Activated CD8-positive, alpha-beta memory T cell treated with anti-CD3 and anti-CD28 coated beads, Interleukin-2, amount 50 U/mL, for 24 hours (primary cell): Measurements from ENCODE around the gene SEMA5B.

Experiments used
- DNase-seq: peaks from one replicate; pipeline ENCODE4 v3.0.0-alpha.2; 2020; ENCODE audit errors: extremely low read depth

SEMA5B gene

DNA sequence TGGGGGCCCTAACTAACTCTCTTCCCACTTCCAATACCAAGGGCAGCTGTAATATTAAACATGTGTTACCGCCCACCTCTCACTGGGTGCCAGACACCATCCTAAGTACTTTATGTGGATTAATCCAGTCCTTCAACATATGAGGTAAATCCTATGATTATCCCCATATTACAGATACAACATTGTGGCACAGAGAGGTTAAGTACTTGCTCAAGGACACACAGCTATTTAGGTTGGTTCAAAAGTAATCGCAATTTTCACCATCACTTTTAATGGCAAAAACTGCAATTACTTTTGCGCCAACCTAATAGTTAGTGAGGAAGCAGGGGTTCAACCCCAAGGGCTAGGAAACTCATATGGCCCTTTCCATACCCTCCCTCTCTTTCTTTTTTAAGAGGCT, 100.8 kb downstream of the SEMA5B start:
- no peak for DNase-seq

- no peak for DNase-seq
Observed at GRCh38 chr3:122926322-122926721, 101.2 kb downstream of the SEMA5B start.

- DNase-seq: no peak
Observed at GRCh38 chr3:122925756-122926155, 101.8 kb downstream of the SEMA5B start.

GRCh38 chr3:122924056-122924455, 103.5 kb downstream of the SEMA5B start:
- no peak for DNase-seq

- no peak for DNase-seq
Observed at GRCh38 chr3:122923611-122924010, 104.0 kb downstream of the SEMA5B start.

DNA sequence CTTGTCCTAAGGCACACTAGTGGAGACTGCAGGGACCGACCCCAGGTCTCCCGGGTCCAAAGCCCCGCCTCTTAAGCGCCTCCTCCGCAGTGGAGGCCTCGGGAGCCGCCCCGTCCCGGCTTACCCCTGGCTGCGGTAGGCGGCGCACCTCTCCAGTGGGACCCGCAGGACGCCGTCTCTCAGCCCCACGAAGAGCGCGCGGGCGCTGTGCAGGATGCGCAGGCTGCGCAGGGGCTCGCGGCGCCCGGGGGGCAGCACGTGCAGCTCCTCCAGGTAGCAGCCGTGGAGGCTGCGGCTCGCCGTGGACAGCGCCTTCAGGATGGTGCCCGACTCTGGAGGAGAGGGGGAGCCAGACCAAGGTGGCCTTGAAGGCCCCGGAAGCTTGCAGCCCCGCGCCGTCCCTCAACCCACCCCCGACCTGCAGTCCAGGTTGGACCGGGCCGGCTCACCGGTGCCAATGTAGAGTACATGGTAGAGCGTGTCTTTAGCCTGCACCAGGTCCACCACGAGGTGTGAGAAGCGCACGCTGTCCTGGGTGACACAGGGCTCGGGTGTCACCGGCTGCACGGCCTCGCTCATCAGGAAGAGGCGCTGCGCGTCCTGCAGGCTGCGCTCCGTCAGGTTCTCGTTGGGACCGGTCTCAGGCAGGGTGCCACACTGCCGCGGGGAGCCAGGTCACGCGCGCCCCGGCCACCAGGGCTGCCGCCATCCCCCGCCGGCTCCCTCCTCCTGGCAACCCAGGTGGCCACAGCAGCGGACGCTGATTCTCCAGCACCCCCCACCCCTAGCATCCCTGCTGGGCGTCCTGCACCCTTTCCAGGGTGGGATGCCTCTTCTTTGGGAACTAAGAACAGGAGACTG, 105.5 kb downstream of the SEMA5B start:
- no peak for DNase-seq

DNA sequence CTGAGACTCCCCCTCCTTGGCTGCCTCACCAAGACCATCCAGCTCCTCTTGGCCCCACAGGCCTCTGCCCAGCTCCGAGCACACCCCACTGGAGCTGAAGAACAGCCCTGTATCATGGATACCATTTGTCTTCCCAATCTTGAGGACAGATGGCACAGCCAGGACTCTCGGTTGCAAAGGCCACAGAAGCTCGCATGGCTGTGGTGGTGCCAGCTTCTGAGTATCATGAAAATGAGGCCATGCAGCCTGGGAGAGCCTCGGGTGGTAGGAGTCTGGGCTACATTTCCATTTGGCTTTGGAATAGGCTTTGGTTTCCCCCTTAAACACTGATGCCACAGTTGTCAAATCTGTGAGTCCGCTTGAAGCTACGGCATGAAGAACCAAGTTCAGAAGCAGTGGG, 106.6 kb downstream of the SEMA5B start:
- no peak for DNase-seq

DNA sequence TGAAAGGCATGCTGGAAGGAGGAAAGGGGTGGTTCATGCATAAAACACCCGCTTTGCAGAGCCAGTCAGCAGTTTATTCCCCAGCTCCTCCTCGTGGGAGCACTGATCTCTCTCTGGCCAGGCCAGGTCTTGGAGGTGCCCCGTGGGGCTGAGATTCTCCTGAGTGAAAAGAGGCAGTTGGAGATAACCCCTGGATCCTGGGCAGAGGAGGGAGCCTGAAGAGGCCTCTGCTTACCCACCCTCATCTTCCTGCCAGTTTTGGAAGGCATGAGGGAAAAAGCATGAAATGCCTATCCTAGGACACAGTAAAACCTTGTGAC, 108.3 kb downstream of the SEMA5B start:
- DNase-seq: no peak

DNA sequence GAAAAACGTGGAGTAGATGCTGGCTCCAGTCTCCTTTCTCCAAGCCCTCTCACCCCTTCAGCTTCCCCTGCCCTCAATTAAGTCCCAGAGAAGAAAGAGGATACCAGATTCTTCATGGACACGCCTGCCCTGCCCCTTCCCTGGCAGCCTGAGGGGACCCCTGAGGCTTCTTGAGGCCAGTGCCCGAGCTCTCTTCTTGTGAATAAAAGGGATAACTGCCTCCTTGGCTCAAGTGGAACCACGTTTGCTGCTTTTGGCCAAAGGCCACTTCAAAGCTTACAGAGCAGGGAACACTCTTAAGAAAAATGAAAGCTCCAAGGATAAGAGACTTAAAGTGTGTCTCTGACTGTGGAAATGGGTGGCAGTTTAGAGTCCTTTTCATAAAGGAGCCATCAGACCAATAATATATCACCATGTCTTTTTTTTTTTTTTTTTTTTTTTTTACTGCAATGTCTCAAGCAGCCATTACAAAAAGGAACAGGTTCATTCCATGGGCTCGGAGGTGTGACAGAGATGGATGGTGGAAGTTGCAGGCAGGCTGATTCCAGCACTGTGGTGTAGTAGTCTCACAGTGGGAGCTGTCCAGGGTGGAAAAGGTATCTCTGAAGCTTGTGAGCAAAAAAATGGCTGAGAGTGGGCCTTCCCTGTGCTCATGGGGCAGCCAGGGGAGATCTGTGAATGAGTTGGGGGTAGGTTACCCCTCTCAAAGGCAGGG, 108.8 kb downstream of the SEMA5B start:
- no peak for DNase-seq

DNA sequence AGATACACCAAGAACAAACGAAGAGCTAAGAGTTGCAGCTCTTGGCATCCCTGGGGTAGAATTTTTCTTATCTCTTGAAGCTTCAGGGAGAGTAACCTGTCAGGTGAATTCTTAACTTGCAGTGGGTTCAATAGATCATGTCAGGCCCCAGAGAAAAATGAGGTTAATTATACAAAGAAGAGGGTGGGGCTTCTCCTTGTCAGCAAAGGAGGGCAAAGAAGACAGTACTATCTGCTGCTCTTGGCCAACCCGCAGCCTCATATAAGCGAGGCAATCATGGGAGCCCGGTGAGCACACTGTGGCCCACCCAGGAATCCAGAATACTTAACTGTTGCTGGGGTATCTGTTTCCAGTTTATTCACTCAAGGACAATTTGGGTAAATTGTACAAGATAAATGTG, 110.2 kb downstream of the SEMA5B start:
- no peak for DNase-seq

DNA sequence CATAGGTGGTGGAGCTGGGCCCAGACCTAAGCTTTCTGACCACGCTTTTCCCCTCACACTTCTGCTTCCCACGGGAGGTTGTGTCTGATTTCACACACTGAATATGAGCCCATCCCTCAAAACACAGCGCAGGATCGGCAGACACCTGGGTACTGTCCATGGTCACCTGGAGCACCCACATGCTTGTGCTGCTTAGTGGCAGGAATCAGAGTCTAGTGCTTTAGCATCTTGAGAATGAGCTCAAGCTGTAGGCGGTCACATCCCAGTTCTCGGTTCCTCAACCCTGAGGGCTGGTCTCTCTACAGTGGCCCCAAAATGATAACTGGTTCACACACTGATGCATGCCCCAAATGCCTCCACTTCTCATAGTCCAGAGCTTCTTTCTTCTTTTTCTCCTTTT, 111.0 kb downstream of the SEMA5B start:
- DNase-seq: no peak

DNA sequence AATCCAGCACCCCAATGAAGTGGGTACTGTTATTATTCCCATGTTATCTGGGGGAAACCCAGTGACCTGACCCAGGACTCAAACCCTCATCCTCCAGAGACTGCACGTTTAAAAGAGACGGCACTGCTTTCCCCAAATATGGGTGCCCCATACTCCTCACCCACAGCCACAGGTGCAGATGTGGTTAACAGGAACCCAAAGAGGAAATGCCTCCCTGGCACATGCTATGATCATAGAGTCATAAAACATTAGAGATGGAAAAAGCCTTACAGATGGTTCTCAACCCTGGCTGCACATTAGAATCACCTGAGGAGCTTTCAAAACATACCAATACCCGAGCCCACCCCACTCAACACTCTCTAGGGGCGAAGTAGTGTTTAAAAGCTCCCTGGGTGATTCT, 111.5 kb downstream of the SEMA5B start:
- no peak for DNase-seq

GRCh38 chr3:122915300-122916055, 112.1 kb downstream of the SEMA5B start:
- no peak for DNase-seq

DNA sequence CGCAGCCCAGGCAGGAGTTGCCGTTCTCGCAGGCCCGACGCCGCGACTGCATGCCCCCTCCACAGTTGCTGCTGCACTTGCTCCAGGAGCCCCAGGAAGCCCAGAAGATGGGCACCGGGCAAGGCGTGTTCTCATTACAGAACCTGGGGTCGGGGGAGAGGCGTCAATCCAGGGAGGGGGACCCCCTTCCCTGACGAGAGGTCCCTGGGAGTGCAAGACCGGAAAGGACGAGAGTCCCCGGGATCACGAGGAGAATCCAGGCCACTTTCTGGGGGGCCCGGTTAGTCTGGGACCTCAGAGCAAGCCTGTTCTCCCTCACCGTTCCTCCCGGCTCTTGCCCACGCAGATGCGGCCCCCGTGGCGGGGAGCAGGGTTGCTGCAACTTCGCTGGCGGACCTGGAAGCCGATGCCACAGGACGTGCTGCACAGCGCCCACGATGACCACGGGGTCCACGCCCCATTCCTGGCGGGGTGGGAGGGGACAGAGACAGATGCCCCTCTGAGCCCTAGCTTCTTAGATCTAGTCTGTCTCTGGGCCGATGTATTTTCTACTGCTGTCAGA, 113.9 kb downstream of the SEMA5B start:
- no peak for DNase-seq

DNA sequence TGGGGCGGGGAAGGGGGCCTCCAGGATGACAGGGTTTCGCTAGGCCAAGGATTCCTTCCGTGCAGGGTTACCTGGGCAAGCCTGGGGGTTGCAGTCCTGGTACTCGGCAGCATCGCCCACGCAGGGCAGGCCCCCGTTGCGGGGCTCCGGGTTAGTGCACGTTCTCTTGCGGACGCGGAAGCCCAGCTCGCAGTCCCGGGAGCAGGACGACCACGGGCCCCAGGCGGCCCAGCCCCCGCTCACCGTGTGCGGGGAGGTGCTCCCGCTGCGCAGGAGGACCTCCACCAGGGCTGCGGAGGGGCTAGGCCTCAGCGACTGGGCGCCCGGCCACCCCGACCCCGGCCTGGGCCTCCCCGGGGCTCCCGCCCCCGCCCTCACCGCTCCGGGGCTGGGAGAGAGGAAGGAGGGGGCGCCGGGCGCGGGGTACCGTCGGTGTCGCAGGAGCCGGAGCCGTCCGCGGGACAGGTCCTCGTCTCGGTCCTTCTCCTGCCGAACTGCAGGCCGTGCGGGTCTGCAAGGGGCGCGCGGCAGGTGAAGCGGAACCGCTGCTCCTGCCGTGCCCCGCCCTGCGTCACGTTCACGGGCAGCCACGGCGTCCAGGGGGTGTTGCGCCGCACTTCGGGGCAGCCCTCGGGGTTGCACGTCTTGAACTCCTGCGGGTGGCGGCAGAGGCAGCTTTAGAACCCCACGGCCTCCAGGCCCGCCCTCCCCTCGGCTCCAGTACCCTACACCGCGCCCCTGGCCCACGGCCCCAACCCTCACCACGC, 114.6 kb downstream of the SEMA5B start:
- DNase-seq: no peak

GRCh38 chr3:122911901-122912300, 115.7 kb downstream of the SEMA5B start:
- no peak for DNase-seq

DNA sequence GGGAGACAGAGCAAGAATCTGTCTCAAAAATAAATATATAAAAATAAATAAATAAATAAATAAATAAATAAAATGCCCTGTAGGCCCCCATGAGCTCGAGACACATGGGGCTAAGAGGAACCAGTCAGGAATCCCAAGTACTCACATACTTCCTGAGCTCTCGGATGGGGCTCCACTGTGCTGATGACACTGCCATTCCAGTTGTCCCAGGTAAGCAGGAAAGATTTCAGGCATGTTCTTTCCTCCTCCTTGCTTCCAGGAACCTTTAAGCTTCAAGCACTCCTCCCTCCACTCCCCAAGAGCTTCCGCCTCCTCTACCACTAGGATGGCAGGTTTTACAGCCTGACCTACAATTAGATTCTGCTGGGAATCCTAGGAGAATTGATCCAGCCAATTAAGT, 119.3 kb downstream of the SEMA5B start:
- DNase-seq: no peak

- no peak for DNase-seq
Observed at GRCh38 chr3:122907471-122907870, 120.1 kb downstream of the SEMA5B start.

DNA sequence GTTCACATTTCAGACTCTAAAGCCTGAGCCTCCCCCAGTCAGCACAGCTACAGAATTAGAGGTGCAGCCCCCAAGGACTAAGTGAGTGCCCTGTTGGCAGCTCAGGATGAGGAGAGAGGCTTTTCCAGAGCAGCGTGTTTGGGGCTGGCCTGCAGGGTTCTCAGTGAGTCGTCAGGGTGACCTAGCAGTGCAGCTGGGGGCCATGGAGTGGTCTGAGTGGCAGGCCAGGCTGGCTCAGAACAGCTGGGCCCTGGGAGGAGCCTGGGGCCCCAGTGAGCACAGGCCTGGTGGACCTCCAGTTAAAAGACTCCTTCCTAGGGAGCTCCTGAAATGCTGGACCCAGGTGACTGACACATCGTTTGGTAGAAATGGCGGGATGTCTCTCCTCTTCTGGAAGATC, 124.4 kb downstream of the SEMA5B start:
- no peak for DNase-seq

GRCh38 chr3:122902326-122902725, 125.2 kb downstream of the SEMA5B start:
- no peak for DNase-seq

DNA sequence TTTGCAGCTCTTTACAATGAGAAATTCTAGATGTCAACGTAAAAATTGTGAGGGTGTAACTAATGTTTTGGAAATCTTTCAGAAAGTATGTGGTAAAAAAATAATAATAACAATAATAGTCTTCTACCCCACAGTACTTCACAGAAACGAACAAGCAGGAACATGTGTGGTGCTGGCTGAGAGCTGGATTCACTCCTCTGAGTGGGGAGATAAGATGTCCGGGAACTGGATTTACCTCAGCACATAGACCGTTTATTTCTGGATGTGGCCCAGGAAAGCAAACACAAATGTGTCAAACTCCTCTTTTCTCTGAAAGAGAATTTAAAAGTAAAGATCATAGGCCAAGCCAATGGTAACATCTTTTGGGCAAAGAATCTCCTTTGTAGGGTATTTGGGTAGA, 129.3 kb downstream of the SEMA5B start:
- DNase-seq: no peak
